Esophagus squamous epithelium (tissue), 5 donors: ENCODE data around the gene CSMD2. TPM values are rescaled to one million over a fixed set of nuclear protein-coding genes. Genes with fewer than 3 reads are reported as not detected.

Source experiments
- DNase-seq: peaks from one replicate; lab custom pipeline; 2025; lab: John Stamatoyannopoulos, UW
- H3K27ac ChIP-seq, 4 donors: fragments of 200-600 bp; sonication (generic); one replicate each; pipeline ENCODE4 v1.5.1; 2016 to 2019; ENCODE audit warnings: mild to moderate bottlenecking in 1 of 4
- H3K27me3 ChIP-seq, 4 donors: fragments of 200-600 bp; sonication (generic); 1 replicate in 3 of 4; 2 replicates in 1 of 4; pipeline versions ENCODE4 v1.5.1 to v1.6.0; 2017 to 2021; ENCODE audit warnings: antibody characterized with exemption in 1 of 4
- H3K36me3 ChIP-seq, 3 donors: fragments of 200-600 bp; sonication (generic); one replicate each; pipeline ENCODE4 v1.5.1; 2016 to 2019
- H3K4me1 ChIP-seq, 3 donors: fragments of 200-600 bp; sonication (generic); one replicate each; pipeline ENCODE4 v1.5.1; 2017 to 2019
- H3K4me3 ChIP-seq, 4 donors: fragments of 200-600 bp; sonication (generic); 1 replicate in 3 of 4; 2 replicates in 1 of 4; pipeline ENCODE4 v1.5.1; 2016 to 2019; ENCODE audit warnings: mild to moderate bottlenecking in 2 of 4, moderate library complexity in 1 of 4
- H3K9me3 ChIP-seq, 3 donors: fragments of 200-600 bp; sonication (generic); one replicate each; pipeline ENCODE4 v1.5.1; 2016 to 2019
- POLR2A ChIP-seq, 4 donors: fragments of 450-650 bp; IDR thresholded peaks; one replicate each; pipeline ENCODE4 v1.6.1; 2017; ENCODE audit warnings: antibody characterized with exemption in 4 of 4, mild to moderate bottlenecking in 4 of 4, moderate library complexity in 3 of 4
- WGBS, 2 donors: methylation state at CpG; one replicate each; pipeline ENCODE4 v1.1.5; 2018; 5-methylcytosine and 5-hydroxymethylcytosine counted together
- intact Hi-C: fragments of 100-400 bp; cut with DNase I; formaldehyde crosslinking; loops from one replicate; pipeline ENCODE4 v1.15.0; 2022
- total RNA-seq, 4 donors: library from RNA; depleted of rRNA; stranded (reverse); fragments of >200 nt; gene quantifications; one replicate each; pipeline ENCODE4 v1.1.0, GENCODE V29; 2016
- TF ChIP-seq, protein P1 (sequence below), 6 experiments: fragments of 450-650 bp in 4 of 6; fragments of 200-600 bp in 2 of 6; sonication (generic) in 2 of 6; IDR thresholded peaks; one replicate each; pipeline ENCODE4 v1.5.1; 2016 to 2019; ENCODE audit warnings: antibody characterized with exemption in 6 of 6, mild to moderate bottlenecking in 4 of 6, moderate library complexity in 4 of 6
- donor health status: DM: yes; HTN: yes; CAD: no.

CSMD2 gene
- total RNA-seq, 4 donors from 2014 or later, result under 0.01 to 0.13 TPM; not detected in 2

DNA sequence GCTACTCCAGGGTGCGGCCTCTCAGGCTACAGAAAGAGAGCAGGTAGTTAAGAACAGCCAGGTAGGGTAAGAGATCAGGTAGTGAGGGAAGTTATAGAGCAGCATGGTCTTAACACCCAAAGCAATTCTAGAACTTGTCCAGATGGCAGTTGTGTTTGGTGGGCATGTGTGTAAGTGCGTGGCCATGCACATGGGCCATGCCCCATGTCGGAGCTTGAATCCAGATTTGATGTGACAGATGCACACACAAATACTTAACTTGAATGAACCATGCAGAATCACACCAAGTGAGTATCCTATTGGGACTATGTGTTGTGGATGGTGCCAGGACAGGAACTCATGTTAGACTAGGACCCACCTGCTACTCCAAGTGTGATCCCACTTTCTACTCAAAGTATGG lies 446.8 kb downstream of the CSMD2 start:
- H3K9me3 ChIP-seq, result no peaks in the 10 kb centered on the region
- WGBS, 2 donors, result 83 to 98% methylated on average over 1 to 3 of the region's 3 CpGs
- H3K4me3 ChIP-seq, result no peak overlapping the region
- no peaks in the 10 kb centered on the region for H3K4me1 ChIP-seq
- intact Hi-C loops, result no loop called here
- H3K27me3 ChIP-seq, result peaks cover 0 to 28% (median 0%) of the 10 kb centered on the region in 4 donors
- H3K27ac ChIP-seq, result no peak overlapping the region
- DNase-seq, result no peak
- H3K36me3 ChIP-seq, result no peaks in the 10 kb centered on the region
- no peak for TF ChIP-seq POLR2A (IDR thresholded peaks at IDR 0.05)
- TF ChIP-seq, protein P1, sequence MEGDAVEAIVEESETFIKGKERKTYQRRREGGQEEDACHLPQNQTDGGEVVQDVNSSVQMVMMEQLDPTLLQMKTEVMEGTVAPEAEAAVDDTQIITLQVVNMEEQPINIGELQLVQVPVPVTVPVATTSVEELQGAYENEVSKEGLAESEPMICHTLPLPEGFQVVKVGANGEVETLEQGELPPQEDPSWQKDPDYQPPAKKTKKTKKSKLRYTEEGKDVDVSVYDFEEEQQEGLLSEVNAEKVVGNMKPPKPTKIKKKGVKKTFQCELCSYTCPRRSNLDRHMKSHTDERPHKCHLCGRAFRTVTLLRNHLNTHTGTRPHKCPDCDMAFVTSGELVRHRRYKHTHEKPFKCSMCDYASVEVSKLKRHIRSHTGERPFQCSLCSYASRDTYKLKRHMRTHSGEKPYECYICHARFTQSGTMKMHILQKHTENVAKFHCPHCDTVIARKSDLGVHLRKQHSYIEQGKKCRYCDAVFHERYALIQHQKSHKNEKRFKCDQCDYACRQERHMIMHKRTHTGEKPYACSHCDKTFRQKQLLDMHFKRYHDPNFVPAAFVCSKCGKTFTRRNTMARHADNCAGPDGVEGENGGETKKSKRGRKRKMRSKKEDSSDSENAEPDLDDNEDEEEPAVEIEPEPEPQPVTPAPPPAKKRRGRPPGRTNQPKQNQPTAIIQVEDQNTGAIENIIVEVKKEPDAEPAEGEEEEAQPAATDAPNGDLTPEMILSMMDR (IDR thresholded peaks at IDR 0.05), result no peak

DNA sequence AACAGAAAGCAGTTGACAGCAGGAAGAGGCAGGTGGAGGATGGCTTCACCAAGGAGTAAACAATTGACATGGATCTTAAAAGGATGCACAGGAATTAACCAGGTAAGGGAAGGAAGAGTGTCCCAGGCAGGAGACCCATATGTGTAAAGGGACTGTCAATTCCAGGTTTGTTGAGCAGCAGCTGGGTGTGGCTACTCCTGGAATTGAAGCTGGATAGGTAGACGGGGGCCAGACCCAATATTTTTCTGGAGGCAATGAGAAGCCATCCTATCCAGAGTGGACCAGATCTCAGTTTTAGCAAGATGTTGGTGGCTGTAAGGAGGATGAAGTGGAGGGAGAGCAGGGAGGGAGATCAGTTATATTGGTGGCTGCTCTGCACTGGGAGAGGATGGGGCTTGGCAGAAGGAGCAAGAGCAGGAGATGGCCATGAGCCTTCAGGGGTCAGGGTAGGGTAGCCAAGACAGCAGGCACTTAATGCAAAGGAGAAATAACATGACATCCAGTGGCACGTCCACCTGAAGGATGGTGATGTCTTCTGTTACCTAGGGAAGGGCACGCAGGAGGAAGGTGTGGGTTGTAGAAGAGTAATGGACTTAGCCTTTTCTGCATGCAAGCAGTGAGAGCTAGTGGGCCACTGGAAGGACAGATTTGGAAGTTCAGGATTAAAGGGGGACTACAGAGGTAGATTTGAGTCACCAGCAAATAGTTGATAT lies 447.9 kb downstream of the CSMD2 start:
- intact Hi-C loops, result no loop called here
- H3K4me1 ChIP-seq, result no peaks in the 10 kb centered on the region
- H3K27ac ChIP-seq, result no peak overlapping the region
- no peaks in the 10 kb centered on the region for H3K9me3 ChIP-seq
- no peaks in the 10 kb centered on the region for H3K36me3 ChIP-seq
- WGBS, 2 donors, result 57 to 75% methylated on average over 3 of the region's 3 CpGs
- TF ChIP-seq POLR2A (IDR thresholded peaks at IDR 0.05), result no peak
- TF ChIP-seq, protein P1 (IDR thresholded peaks at IDR 0.05), result no peak
- H3K4me3 ChIP-seq, result no peak overlapping the region
- DNase-seq, result no peak
- H3K27me3 ChIP-seq, result peaks cover 0 to 39% (median 0%) of the 10 kb centered on the region in 4 donors

DNA sequence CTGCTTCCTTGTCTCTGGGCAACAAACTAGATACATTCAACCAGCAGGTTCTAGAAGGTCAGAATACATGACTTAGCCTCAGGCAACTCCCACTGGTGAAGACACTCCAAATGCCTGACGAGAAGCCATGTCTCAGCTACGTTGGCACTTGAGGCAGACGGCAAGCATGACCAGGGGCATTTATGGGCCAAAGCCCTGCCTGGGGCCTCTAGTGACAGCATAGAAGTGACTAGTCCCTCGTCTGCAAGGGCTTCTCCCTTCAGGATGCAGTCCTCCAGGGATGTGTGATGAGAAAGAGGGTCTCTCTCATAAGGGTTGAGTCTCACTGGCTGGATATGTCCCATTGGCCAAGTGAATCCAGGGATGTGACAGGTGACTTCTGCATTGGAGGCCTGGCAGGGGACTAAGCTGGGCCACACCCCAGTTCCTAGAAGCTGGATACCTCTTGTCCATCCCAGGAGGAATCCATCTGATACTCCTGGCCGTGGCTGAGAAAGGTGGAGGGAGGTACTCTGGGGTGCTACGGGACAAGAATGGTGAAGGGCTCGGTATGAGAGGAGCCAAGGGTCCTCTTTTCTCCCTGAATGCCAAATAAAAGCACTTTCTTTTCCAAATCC lies 449.7 kb downstream of the CSMD2 start:
- WGBS, 2 donors, result 71 to 78% methylated on average over 4 to 6 of the region's 7 CpGs
- H3K27ac ChIP-seq, result no peak overlapping the region
- H3K9me3 ChIP-seq, result no peaks in the 10 kb centered on the region
- TF ChIP-seq POLR2A (IDR thresholded peaks at IDR 0.05), result no peak
- TF ChIP-seq, protein P1 (IDR thresholded peaks at IDR 0.05), result no peak
- H3K4me1 ChIP-seq, result no peaks in the 10 kb centered on the region
- no peak overlapping the region for H3K4me3 ChIP-seq
- DNase-seq, result no peak
- peaks cover 0 to 52% (median 0%) of the 10 kb centered on the region in 4 donors for H3K27me3 ChIP-seq
- intact Hi-C loops, result no loop called here
- H3K36me3 ChIP-seq, result no peaks in the 10 kb centered on the region

DNA sequence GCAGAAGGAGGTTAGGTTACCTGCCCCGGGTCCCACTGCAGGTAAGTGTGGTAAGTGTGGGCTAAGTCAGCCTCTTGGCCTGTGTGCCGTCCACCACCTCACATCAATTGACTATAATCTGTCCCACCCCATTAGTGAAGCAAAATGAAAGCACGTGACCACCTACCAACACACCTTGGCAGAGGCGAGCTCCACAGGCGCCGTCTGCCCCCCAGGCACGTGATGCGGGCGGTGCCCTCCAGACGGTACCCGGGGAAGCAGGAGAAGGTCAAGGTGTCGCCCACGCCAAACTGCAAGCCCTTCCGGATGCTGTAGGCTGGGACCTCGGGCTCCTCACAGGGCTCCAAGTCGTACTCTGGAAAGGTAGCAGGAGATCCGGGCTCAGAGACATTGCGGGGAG lies 450.6 kb downstream of the CSMD2 start:
- Histone ChIP-seq H3K36me3 (no peaks in the 10 kb centered on the region), H3K27me3 (peaks cover 0 to 57% (median 0%) of the 10 kb centered on the region in 4 donors), H3K9me3 (no peaks in the 10 kb centered on the region), H3K27ac (no peak overlapping the region), H3K4me1 (no peaks in the 10 kb centered on the region), H3K4me3 (no peak overlapping the region)
- DNase-seq, result no peak
- intact Hi-C loops, result no loop called here
- 78 to 88% methylated on average over 3 to 18 of the region's 18 CpGs for WGBS, 2 donors
- TF ChIP-seq POLR2A (IDR thresholded peaks at IDR 0.05), result no peak
- TF ChIP-seq, protein P1 (IDR thresholded peaks at IDR 0.05), result no peak
